GM23338 (cell line): ENCODE measurements around the gene HNRNPL. TPM values are rescaled to one million over a fixed set of nuclear protein-coding genes. Genes with fewer than 3 reads are reported as not detected.

Experiments used
- ATAC-seq: fragments of 200-7000 bp; cut with Tn5 transposase; 3 replicates; pipeline ENCODE4 v1.9.1; 2020
- DNase-seq: peaks from one replicate; pipeline ENCODE4 v3.0.0-alpha.2; 2015; ENCODE audit warnings: low spot score
- H2AFZ ChIP-seq: fragments of 200-600 bp; sonication (generic); 2 replicates; pipeline ENCODE4 v1.8.0; 2016; ENCODE audit warnings: antibody characterized with exemption, mild to moderate bottlenecking, moderate library complexity
- H3F3A ChIP-seq: fragments of 200-600 bp; sonication (generic); replicated peaks from 2 replicates; pipeline ENCODE4 v1.8.0; 2017; ENCODE audit warnings: antibody characterized with exemption, mixed run types, low read depth
- H3K27ac ChIP-seq: fragments of 200-600 bp; sonication (generic); 2 replicates; pipeline ENCODE4 v1.6.1; 2016; ENCODE audit warnings: low read depth
- H3K27me3 ChIP-seq: fragments of 200-600 bp; sonication (generic); 2 replicates; pipeline ENCODE4 v1.8.0; 2016; ENCODE audit warnings: mild to moderate bottlenecking, mixed run types, moderate library complexity; ENCODE audit not compliant: insufficient read depth
- H3K36me3 ChIP-seq: fragments of 200-600 bp; sonication (generic); 2 replicates; pipeline ENCODE4 v1.8.0; 2016; ENCODE audit warnings: mild to moderate bottlenecking; ENCODE audit not compliant: insufficient read depth
- H3K4me1 ChIP-seq: fragments of 200-600 bp; sonication (generic); 2 replicates; pipeline ENCODE4 v1.8.0; 2016; ENCODE audit warnings: mild to moderate bottlenecking, moderate library complexity; ENCODE audit not compliant: insufficient read depth
- H3K4me2 ChIP-seq: fragments of 200-600 bp; sonication (generic); 2 replicates; pipeline ENCODE4 v1.7.1; 2017; ENCODE audit warnings: mixed run types
- H3K4me3 ChIP-seq: fragments of 200-600 bp; sonication (generic); 2 replicates; pipeline ENCODE4 v1.6.1; 2016; ENCODE audit warnings: mixed run types
- H3K79me2 ChIP-seq: fragments of 200-600 bp; sonication (generic); replicated peaks from 2 replicates; pipeline ENCODE4 v1.8.0; 2017; ENCODE audit warnings: mild to moderate bottlenecking; ENCODE audit not compliant: insufficient read depth
- H3K9me2 ChIP-seq: fragments of 200-600 bp; sonication (generic); 2 replicates; pipeline ENCODE4 v1.8.0; 2017; ENCODE audit not compliant: insufficient read depth
- H4K20me1 ChIP-seq: fragments of 200-600 bp; sonication (generic); replicated peaks from 2 replicates; pipeline ENCODE4 v1.8.0; 2017; ENCODE audit warnings: mild to moderate bottlenecking; ENCODE audit not compliant: insufficient read depth
- H3K27ac Mint-ChIP-seq: 2 replicates; pipeline ENCODE4 v1.8.0; 2020; ENCODE audit warnings: inconsistent platforms, mild to moderate bottlenecking, moderate library complexity, mixed read lengths
- H3K27me3 Mint-ChIP-seq: 3 replicates; pipeline ENCODE4 v1.8.0; 2022; ENCODE audit warnings: low read depth, mild to moderate bottlenecking, moderate library complexity, mixed read lengths, inconsistent platforms; ENCODE audit not compliant: insufficient read depth, poor library complexity
- H3K36me3 Mint-ChIP-seq: 3 replicates; pipeline ENCODE4 v1.8.0; 2021; ENCODE audit warnings: low read depth, mild to moderate bottlenecking, inconsistent platforms, moderate library complexity, mixed read lengths
- H3K4me1 Mint-ChIP-seq: 3 replicates; pipeline ENCODE4 v1.8.0; 2020; ENCODE audit warnings: mild to moderate bottlenecking, inconsistent platforms, mixed read lengths
- H3K4me3 Mint-ChIP-seq: 3 replicates; pipeline ENCODE4 v1.8.0; 2021; ENCODE audit warnings: moderate library complexity, mild to moderate bottlenecking, inconsistent platforms, mixed read lengths
- H3K9me3 Mint-ChIP-seq: 3 replicates; pipeline ENCODE4 v1.8.0; 2020; ENCODE audit warnings: moderate library complexity, mild to moderate bottlenecking, inconsistent platforms, mixed read lengths
- EZH2phosphoT487 ChIP-seq: fragments of 200-600 bp; sonication (generic); IDR thresholded peaks from one replicate; pipeline ENCODE4 v1.8.1; 2018; ENCODE audit warnings: antibody characterized with exemption; ENCODE audit not compliant: unreplicated experiment
- POLR2AphosphoS5 ChIP-seq: IDR thresholded peaks from 2 replicates; pipeline ENCODE4 v1.6.1; 2016; ENCODE audit warnings: antibody characterized with exemption, low read depth
- STAT1 ChIP-seq: IDR thresholded peaks from one replicate; pipeline ENCODE4 v1.6.1; 2016; ENCODE audit warnings: antibody characterized with exemption; ENCODE audit not compliant: unreplicated experiment
- ZNF331 ChIP-seq: fragments of 250-450 bp; sonication (Bioruptor Pico); IDR thresholded peaks from 2 replicates; pipeline ENCODE4 v1.5.0; 2020; ENCODE audit warnings: low read depth, mild to moderate bottlenecking, moderate library complexity
- ZNF462 ChIP-seq: fragments of 250-450 bp; sonication (Bioruptor Pico); IDR thresholded peaks from 2 replicates; pipeline ENCODE4 v1.5.0; 2020; ENCODE audit warnings: mild to moderate bottlenecking, moderate library complexity
- polyA plus RNA-seq: library from polyadenylated mRNA; unstranded; fragments of >200 nt; fragmentation: Nextera tagmentation; extraction: Ambion mirVana; gene quantifications from 2 replicates; pipeline ENCODE4 v1.2.1, GENCODE V29; 2016
- total RNA-seq: library from RNA; depleted of rRNA; stranded (reverse); fragments of >200 nt; shearing (Covaris generic); gene quantifications from 2 replicates; pipeline ENCODE4 v1.2.3, GENCODE V29; 2014

Gene HNRNPL
- total and polyA plus RNA-seq, 2 experiments from 2014 or later: 580 to 664 TPM

DNA sequence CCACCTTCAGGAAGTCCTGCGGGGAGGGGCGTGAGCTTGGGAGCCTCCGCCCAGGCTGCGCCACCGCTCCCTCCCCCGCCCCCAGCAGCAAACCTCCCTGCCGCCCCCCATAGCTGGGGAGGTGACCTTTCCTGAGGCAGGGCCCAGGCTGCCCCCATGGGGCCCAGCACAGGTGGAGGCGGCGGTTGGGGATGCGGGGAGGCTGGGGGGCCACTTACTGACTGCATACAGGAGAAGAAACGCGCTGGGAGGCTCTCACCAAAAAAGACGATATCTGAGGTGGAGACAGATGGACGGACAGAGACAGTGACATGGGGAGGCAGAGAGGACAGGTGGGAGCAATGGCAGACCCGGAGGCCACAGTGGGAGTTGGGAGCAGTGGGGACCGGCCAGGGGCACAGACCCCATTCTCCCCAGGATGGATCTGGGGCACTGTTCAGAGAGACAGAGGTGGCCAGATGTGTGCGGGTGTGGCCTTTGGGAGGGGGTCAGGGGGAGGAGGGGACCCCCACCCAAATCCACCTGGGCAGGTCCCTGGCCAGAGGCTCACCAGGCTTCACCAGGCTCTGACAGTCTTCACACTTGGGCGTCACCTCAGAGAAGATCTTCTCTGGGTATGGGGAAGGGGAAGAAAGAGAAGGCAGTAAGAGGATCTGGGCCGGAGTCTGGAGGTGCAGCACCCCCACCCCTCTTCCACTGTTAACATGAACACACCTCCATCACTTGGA lies 31.3 kb upstream of the HNRNPL start (continued):
- no peak for TF ChIP-seq ZNF462 (CRISPR knock-in tag)
- TF ChIP-seq STAT1: no peak
- TF ChIP-seq EZH2phosphoT487: no peak

- Histone ChIP-seq H3K27me3 (peaks cover 3% of the 10 kb centered on the region; the same call in 1 of the 2 replicates), H3K4me3 (no peak overlapping the region), H3F3A (no peaks in the 10 kb centered on the region), H3K79me2 (no peaks in the 10 kb centered on the region), H3K27ac (no peak overlapping the region), H3K9me2 (no peaks in the 10 kb centered on the region), H2AFZ (no peak overlapping the region), H3K4me1 (peaks cover 17% of the 10 kb centered on the region), H3K4me2 (no peak overlapping the region), H3K36me3 (no peaks in the 10 kb centered on the region), H4K20me1 (no peaks in the 10 kb centered on the region)
- no peak overlapping the region for H3K4me3 Mint-ChIP-seq
- peak; percentile 18; the same call in 2 of the 3 replicates for ATAC-seq
- H3K27me3 Mint-ChIP-seq: peaks cover 8% of the 10 kb centered on the region
- H3K27ac Mint-ChIP-seq: no peak overlapping the region
- no peak for TF ChIP-seq POLR2AphosphoS5
- TF ChIP-seq ZNF331 (CRISPR knock-in tag): no peak
- no peaks in the 10 kb centered on the region; the same call in 2 of the 3 replicates for H3K36me3 Mint-ChIP-seq
- H3K9me3 Mint-ChIP-seq: no peaks in the 10 kb centered on the region
- peak; percentile 62 for DNase-seq
- H3K4me1 Mint-ChIP-seq: peaks cover 27% of the 10 kb centered on the region
These were observed 30.5 kb upstream of the HNRNPL start for GRCh38 chr19:38880076-38880881.
